KG1 (cell line): ENCODE results near the gene SLFN14.
"Not testable (repeated sequence)": the region's sequence is repeated elsewhere in the genome, so short reads cannot be mapped to it uniquely, and the experiment has no call there.

ENCODE experiments used
- DNase-seq: peaks from one replicate; lab custom pipeline; 2025; lab: John Stamatoyannopoulos, UW

Gene SLFN14

GRCh38 chr17:35560703-35561102 is at the start of gene SLFN14:
Gene SLFN14, minus strand, starts transcription at chr17:35560819. Its CDS starts 2,757 bp downstream, at chr17:35558062.
- peak; percentile 42 for DNase-seq

DNA sequence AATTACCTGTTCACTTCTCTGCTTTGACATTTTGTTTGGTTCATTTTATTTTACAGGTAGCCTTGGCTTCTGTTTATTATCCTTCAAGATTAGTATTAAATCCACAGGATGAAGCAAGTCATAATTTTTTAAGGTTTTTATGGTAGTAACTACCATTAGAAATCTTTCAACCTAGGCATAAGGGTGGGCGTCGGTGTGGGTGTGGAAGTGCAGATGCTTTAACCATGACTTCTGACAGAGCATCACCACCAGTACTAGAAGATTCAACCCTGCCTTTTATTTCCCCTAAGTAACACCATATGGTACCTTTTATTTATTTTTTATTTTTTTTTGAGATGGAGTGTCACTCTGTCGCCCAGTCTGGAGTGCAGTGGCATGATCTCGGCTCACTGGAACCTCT is 49.2 kb upstream of the SLFN14 start:
- DNase-seq = no peak

DNA sequence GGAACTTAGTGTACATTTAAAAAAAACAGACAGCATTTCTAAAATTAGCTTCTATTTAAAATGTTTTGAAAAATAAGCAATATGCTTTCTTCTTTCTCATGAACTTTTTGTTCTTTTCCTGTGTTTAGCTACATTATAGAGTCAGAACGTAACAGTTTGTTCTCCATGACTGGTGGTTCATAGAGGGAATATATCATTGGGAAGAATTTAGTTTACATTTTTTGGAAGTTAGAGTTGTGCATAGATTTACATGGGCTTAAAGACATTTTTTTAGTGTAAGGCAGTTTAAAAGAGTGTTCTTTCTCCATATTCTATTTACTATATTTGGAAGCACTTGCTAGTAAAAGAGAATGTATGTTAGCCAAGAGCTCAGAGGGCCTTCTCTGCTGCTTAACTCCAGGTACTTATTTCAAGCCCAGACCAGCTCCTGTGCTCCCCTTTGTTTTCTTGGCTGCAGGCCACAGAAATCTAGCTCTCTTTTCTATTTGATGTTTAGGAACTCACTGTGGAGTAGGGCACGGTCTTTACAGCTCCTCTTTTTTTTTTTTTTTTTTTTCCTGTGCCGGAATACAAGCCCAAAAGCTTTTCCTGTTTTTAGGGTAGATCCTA is 46.7 kb upstream of the SLFN14 start:
- DNase-seq = no peak

GRCh38 chr17:35605678-35606077 is 45.1 kb upstream of the SLFN14 start:
- no peak for DNase-seq

DNA sequence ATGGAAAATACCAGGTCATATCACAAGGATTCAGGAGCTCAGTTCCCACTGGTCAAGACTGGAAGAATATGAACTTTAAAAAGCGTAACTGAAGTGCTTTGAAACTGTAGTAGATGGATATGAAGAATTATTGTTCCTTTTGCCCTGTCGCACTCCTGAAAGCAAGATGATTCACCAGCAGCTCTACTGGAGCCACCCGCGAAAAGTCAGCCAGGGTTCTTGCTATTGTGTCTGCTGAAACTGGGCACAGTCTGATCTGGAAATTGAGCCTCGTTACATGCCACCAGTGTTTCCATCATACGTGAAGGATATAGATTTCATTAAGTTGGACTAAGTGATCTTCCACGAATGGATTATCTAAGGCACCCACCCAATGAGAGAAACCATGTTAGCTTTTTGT is 43.1 kb upstream of the SLFN14 start:
- DNase-seq = no peak

- no peak for DNase-seq
Measured at GRCh38 chr17:35597604-35598003, 37.0 kb upstream of the SLFN14 start.

DNA sequence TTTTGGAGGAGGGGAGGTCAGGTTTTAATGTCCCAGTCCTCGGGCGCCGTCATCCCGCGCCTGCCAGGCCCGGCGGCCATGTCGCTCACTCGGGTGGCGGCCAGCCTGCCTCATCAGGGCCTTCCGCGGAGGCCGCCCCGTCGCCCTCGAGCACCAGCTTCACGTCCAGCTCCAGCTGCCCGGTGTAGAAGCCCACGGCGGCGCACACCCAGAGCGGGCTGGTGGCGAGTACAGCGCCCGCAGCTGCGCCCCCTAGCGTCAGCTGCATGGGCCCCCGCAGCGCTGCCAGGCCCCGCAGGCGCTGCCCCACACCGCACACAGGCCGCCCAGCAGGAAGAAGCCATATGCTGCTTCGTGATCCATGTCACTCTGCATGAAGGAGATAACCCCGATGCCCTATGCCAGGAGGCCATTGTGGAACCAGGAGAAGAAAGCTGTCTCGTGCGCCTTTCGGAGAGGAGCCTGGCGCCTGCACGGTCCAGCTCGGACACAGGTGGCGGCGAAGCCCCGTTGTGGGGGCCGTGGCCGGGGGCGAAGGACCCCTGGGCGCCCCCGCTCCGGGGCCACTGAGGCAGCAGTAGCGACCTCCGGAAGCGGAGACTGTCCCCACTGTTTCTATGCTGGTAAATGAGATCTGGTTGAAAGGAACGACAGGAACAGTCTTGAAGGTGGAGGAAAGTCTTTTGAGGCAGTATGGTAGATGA is 36.1 kb upstream of the SLFN14 start:
- DNase-seq = no peak

DNA sequence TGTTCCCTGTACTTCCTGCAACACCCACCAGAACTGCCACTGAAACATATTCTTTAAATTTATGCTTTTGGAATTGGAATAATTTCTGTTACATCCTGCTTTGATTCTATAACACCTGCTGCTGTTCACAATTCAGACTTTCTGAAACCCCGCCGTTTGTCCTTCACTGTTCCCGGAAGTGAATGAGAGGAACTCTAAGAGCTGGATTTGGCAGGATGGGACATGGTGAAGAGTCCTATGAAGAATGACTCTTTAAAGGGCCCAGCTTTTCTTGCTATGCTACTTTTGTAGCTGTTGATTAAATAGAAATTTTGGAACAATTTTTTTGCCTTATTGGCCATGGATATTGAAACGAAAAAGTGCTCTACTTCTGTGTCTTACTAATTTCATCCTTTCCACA is 35.5 kb upstream of the SLFN14 start:
- no peak for DNase-seq

DNA sequence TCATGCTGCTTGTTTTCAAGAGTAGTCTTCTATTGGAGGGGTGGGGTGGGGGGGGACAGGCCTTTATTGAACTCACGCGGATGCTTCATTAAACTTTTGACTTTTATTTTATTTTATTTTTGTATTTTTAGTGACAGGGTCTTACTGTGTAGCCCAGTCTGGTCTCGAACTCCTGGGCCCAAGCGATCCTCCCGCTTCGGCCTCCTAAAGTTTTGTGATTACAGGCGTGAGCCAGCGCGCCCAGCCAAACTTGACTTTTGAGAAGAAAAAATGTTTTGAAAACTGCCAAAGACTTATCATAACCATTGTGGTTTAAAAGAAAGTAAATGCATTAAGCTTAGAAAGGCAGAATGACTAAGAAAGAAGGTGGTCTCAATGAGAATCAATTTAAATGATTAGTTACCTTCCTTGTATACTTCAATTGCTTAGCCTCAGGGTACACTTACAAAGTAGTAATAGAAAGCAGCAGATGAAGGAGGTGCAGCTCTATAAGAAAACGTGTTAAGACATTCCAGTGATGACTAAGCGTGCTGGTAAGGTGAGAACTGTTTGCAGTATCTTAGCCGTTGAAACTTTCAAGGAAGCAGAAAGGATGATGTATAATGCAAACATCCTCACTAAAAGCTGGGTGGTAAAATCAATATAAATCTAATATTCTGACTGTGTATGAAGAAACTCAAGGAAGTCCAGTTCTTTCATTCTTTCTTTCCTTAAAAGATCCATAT is 27.7 kb upstream of the SLFN14 start:
- no peak for DNase-seq

DNA sequence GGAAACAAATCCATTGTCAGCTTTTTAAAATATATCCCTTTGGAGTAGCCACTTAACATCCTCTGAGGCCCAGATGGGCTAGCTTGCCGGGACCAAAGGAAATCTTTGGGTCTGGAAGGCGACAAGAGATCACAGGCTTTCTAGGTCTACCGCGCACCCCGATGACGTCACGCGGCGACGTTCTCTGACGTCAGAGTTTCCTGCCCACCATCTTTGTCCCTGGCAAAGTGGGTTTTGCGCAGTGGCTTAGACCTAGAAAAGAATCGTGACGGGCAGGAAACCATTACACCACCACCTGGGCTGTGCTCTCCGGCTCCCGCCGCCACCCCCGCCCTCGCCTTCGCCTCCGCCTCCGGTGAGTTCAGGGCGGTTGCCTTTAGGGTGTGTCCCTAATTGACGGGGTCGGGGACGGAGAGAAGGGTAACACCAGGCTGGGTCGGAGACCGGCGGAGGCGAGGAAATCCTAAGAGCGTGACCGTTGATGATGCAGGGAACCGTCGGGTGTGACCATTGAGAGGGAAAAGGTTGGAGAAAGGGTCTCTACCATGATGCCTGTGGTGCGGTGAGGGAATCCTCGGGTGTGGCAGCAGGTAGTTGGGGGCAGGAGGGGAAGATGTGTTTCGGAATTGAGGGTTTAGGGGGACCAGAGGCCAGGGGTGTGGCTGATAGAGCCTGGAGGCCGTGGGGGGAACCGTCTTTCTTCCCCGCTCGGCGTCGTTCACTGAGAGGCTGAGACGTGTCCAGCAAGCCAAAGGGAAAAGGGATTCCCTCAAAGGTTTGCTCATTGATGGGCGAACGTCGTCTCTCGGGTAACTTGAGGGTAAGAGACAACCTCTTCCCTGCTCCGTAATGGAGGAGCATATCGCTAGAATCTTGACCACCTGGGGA is 26.7 kb upstream of the SLFN14 start, which contains the start of gene AP2B1:
TSS of gene AP2B1 (plus strand) at position 249 of the 888 bp plus-strand sequence. CDS start 6,709 bp downstream, outside the sequence.
- DNase-seq = peak; percentile 96

GRCh38 chr17:35586569-35587073 is 26.0 kb upstream of the SLFN14 start:
- no peak for DNase-seq

GRCh38 chr17:35584061-35584460 is 23.4 kb upstream of the SLFN14 start:
- no peak for DNase-seq

DNA sequence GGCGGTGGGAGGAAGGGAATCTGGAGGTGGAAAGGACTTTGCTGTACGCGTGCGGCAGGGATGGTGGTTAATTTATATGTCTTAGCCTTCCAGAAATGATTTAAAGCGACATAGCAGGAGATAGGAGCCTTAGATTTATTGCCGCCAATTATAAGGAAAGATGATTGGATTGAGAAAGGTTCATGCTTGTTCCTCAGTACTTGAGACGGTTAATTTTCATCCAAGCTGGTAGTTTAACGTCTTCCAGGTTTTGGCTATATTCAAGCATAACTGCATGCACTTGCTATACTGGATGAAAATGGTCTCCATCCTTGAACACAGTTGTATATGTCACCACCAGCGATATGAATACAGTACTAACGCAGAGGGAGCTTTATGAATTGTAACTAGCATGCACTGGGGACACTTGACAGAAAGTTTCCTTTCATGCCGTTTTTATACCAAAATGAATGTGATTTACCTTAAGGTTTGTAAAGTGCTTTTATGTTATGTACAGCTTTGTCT is 18.4 kb upstream of the SLFN14 start:
- DNase-seq = no peak

- DNase-seq = peak; percentile 73
Measured at GRCh38 chr17:35578197-35578928, 17.7 kb upstream of the SLFN14 start, which contains the start of gene PEX12. Gene PEX12, minus strand, starts transcription at chr17:35578571. Its CDS starts 550 bp downstream, at chr17:35578021.

- peak; percentile 71 for DNase-seq
Measured at GRCh38 chr17:35577830-35578196, 17.2 kb upstream of the SLFN14 start.

GRCh38 chr17:35575759-35576158 is 15.1 kb upstream of the SLFN14 start:
- no peak for DNase-seq

DNA sequence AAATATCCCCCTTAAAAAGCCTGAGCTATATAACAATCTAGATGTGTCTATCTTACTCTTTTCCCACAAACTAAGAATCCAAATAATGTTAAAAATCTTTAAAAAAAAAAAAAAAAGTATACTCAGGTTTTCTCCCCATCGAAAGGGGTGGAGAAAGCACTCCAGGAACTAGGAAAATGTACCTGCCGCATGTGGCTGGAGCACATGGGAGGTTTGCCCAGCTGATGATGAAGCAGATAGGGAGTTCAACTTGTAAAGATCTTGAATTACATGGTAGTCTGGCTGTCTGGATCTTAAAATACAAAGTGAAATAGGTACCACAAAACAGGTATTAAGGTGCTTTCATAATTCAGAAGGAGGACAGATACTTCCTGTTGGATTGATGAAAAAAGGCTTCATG is 8.8 kb upstream of the SLFN14 start:
- DNase-seq = no peak

GRCh38 chr17:35568561-35568960 is 7.9 kb upstream of the SLFN14 start:
- no peak for DNase-seq

- no peak for DNase-seq
Measured at GRCh38 chr17:35566968-35567367, 6.3 kb upstream of the SLFN14 start.

- DNase-seq = not testable (repeated sequence)
Measured at GRCh38 chr17:35563181-35563580, 2.6 kb upstream of the SLFN14 start.
